Measurements from ENCODE around the gene SRPX2. TPM values are rescaled to one million over a fixed set of nuclear protein-coding genes. Genes with fewer than 3 reads are reported as not detected.

SRPX2 gene
- polyA plus RNA-seq, 1 donor (not counting 4 experiments of a cell fraction or from before 2014, with no cell fraction given) = 4.0 TPM

- Histone ChIP-seq H3K4me2 (ENCODE audit: control insufficient read depth, extremely low read depth, insufficient read depth, low read depth, low read length) (no peak overlapping the region), H3K9me1 (ENCODE audit: control insufficient read depth, extremely low read depth, insufficient read depth, low read length) (no peaks in the 10 kb centered on the region), H3K9me3 (ENCODE audit: control insufficient read depth, low read depth, low read length) (no peaks in the 10 kb centered on the region), H3K9ac (ENCODE audit: control insufficient read depth, extremely low read depth, insufficient read depth, low read length) (no peak overlapping the region), H3K79me2 (ENCODE audit: control insufficient read depth, insufficient read depth, low read length) (no peaks in the 10 kb centered on the region), H3K36me3 (ENCODE audit: control insufficient read depth in 2 of 2, extremely low read depth in 1 of 2, insufficient read depth in 2 of 2, low read length in 2 of 2) (no peaks in the 10 kb centered on the region), H2AFZ (ENCODE audit: control insufficient read depth, low read length) (no peak overlapping the region), H3K27me3 (ENCODE audit: control insufficient read depth, extremely low read depth, insufficient read depth, low read length) (peaks cover 4% of the 10 kb centered on the region), H3K4me3 (ENCODE audit: control insufficient read depth in 2 of 3, extremely low read depth in 1 of 3, insufficient read depth in 2 of 3, low read depth in 1 of 3, low read length in 3 of 3) (no peak overlapping the region), H4K20me1 (ENCODE audit: control insufficient read depth, extremely low read depth, insufficient read depth, low read length) (no peaks in the 10 kb centered on the region), H3K4me1 (ENCODE audit: control insufficient read depth, extremely low read depth, insufficient read depth, low read length) (no peaks in the 10 kb centered on the region), H3K27ac (ENCODE audit: control insufficient read depth, insufficient read depth, low read length) (no peak overlapping the region)
- FAIRE-seq (no peak), DNase-seq (ENCODE audit: low read depth, low spot score) (no peak)
- TF ChIP-seq EZH2 (IDR thresholded peaks at IDR 0.05; ENCODE audit: low read length) = no peak
- TF ChIP-seq, protein P1, sequence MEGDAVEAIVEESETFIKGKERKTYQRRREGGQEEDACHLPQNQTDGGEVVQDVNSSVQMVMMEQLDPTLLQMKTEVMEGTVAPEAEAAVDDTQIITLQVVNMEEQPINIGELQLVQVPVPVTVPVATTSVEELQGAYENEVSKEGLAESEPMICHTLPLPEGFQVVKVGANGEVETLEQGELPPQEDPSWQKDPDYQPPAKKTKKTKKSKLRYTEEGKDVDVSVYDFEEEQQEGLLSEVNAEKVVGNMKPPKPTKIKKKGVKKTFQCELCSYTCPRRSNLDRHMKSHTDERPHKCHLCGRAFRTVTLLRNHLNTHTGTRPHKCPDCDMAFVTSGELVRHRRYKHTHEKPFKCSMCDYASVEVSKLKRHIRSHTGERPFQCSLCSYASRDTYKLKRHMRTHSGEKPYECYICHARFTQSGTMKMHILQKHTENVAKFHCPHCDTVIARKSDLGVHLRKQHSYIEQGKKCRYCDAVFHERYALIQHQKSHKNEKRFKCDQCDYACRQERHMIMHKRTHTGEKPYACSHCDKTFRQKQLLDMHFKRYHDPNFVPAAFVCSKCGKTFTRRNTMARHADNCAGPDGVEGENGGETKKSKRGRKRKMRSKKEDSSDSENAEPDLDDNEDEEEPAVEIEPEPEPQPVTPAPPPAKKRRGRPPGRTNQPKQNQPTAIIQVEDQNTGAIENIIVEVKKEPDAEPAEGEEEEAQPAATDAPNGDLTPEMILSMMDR (optimal IDR thresholded peaks at IDR 0.05 in 1 of 3, IDR thresholded peaks at IDR 0.05 in 1 of 3, conservative IDR thresholded peaks at IDR 0.05 in 1 of 3; ENCODE audit: extremely low read depth in 1 of 3, insufficient read depth in 2 of 3, low read length in 3 of 3) = no peak
- dilution Hi-C loops (cut with MboI; ENCODE audit: extremely low pct_ligation_motif_present, low sequenced_read_pairs) = no loop called here
Observed at GRCh38 chrX:100600758-100601157, 43.2 kb upstream of the SRPX2 start.

GRCh38 chrX:100606753-100607152, 37.2 kb upstream of the SRPX2 start:
- H3K4me3 ChIP-seq (ENCODE audit: control insufficient read depth in 2 of 3, extremely low read depth in 1 of 3, insufficient read depth in 2 of 3, low read depth in 1 of 3, low read length in 3 of 3) = no peak overlapping the region
- no peaks in the 10 kb centered on the region for H3K36me3 ChIP-seq (ENCODE audit: control insufficient read depth in 2 of 2, extremely low read depth in 1 of 2, insufficient read depth in 2 of 2, low read length in 2 of 2)
- no peaks in the 10 kb centered on the region for H3K9me1 ChIP-seq (ENCODE audit: control insufficient read depth, extremely low read depth, insufficient read depth, low read length)
- H3K9me3 ChIP-seq (ENCODE audit: control insufficient read depth, low read depth, low read length) = no peaks in the 10 kb centered on the region
- dilution Hi-C loops (cut with MboI; ENCODE audit: extremely low pct_ligation_motif_present, low sequenced_read_pairs) = no loop called here
- DNase-seq (ENCODE audit: low read depth, low spot score) (no peak), FAIRE-seq (no peak)
- no peak overlapping the region for H2AFZ ChIP-seq (ENCODE audit: control insufficient read depth, low read length)
- H4K20me1 ChIP-seq (ENCODE audit: control insufficient read depth, extremely low read depth, insufficient read depth, low read length) = no peaks in the 10 kb centered on the region
- no peak overlapping the region for H3K27ac ChIP-seq (ENCODE audit: control insufficient read depth, insufficient read depth, low read length)
- H3K4me2 ChIP-seq (ENCODE audit: control insufficient read depth, extremely low read depth, insufficient read depth, low read depth, low read length) = no peak overlapping the region
- H3K27me3 ChIP-seq (ENCODE audit: control insufficient read depth, extremely low read depth, insufficient read depth, low read length) = no peaks in the 10 kb centered on the region
- no peaks in the 10 kb centered on the region for H3K79me2 ChIP-seq (ENCODE audit: control insufficient read depth, insufficient read depth, low read length)
- H3K4me1 ChIP-seq (ENCODE audit: control insufficient read depth, extremely low read depth, insufficient read depth, low read length) = no peaks in the 10 kb centered on the region
- no peak for TF ChIP-seq EZH2 (IDR thresholded peaks at IDR 0.05; ENCODE audit: low read length)
- TF ChIP-seq, protein P1 (optimal IDR thresholded peaks at IDR 0.05 in 1 of 3, IDR thresholded peaks at IDR 0.05 in 1 of 3, conservative IDR thresholded peaks at IDR 0.05 in 1 of 3; ENCODE audit: extremely low read depth in 1 of 3, insufficient read depth in 2 of 3, low read length in 3 of 3) = no peak
- no peak overlapping the region for H3K9ac ChIP-seq (ENCODE audit: control insufficient read depth, extremely low read depth, insufficient read depth, low read length)
